ENCODE results near the gene RNLS. TPM values are rescaled to one million over a fixed set of nuclear protein-coding genes. Genes with fewer than 3 reads are reported as not detected.

Gene RNLS
- 3.2 and 5.7 TPM in 2 replicates for total RNA-seq

DNA sequence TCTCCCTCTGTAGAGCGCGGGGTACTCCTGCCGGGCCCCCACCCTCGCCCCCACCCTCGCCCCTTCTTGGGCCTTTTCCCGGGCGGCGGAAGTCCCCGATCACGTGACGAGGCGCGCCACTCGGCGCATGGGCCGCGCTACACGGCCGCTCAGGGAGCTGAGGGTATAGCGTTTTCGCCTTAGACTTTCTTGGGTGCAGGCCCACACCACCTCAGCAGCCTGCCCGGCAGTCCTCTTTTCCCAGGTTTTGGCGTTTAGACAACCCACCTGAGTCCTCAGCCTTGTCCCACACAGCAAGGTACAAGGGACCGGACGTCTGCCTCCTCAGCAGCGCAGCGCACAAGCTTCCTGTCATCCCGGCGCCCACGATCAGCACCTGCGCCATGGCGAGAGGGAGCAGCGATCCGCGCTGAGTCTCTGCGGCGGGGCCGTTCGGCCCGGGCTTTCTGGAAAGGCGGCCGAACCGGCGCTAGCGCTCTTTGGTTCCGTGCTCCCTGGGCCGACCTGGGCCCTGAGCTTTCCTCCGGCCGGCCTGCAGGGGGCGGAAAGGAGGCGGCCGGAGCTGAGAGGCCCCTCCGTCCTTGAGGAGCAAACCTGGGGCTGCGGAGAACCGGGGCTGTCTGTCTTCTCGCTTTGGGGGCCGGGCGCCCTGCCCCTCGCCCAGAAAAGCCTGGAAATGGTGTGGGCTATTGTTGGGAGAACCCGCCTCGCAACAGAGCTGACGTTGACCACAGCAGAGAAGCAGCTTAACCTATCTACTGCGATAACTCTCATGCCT is at the start of gene RNLS:
Gene RNLS (minus strand): TSS at position 513 of the 778 bp plus-strand sequence.

GRCh38 chr10:88586462-88586861 is 3.3 kb upstream of the RNLS start, which contains the start of gene LIPJ:
TSS of gene LIPJ (plus strand) at chr10:88586762. CDS start at chr10:88590688, 3,926 bp downstream.

Small RNAs within 50 kb of the gene (small RNA-seq; reads per million reads assigned to genes)
- gene AL353149.1, result not detected
- gene RF00019, result not detected

Other genes starting within 250 kb of the RNLS start
- 0.07 TPM in 1 of 2 replicates, not detected in the other for gene LIPJ, start 3.4 kb upstream of the RNLS start, total RNA-seq
- gene LIPF, start 81.1 kb upstream of the RNLS start, total RNA-seq, result not detected in 2 replicates
- not detected in 2 replicates for gene LIPK, start 122.9 kb upstream of the RNLS start, total RNA-seq
- not detected in 2 replicates for gene LIPN, start 176.7 kb upstream of the RNLS start, total RNA-seq
- not detected in 2 replicates for gene LIPM, start 219.4 kb upstream of the RNLS start, total RNA-seq

Data from thoracic aorta endothelial cell (primary cell).